T47D (cell line): ENCODE data around the gene AUTS2.

Experiments used
- DNase-seq, 2 experiments: peaks; one replicate each; pipeline versions ENCODE4 v3.0.0 to v3.0.0-alpha.2; 2011 to 2012; ENCODE audit warnings: low read depth in 1 of 2, low spot score in 1 of 2
- JUND ChIP-seq: IDR thresholded peaks from 2 replicates; pipeline ENCODE4 v1.6.1; 2012; ENCODE audit warnings: low read depth
- in situ Hi-C: cut with HindIII; loops from 2 replicates; pipeline ENCODE4 v1.10.0; 2016; ENCODE audit warnings: low sequenced_read_pairs, low pct_unique_long_range_greater_than_20kb

AUTS2 gene

GRCh38 chr7:70156057-70156456 lies 557.8 kb downstream of the AUTS2 start:
- in situ Hi-C loops: no loop called here
- peak in 1 of 2 experiments; percentile 30 for DNase-seq
- no peak for TF ChIP-seq JUND

GRCh38 chr7:70159121-70159520 lies 560.8 kb downstream of the AUTS2 start:
- in situ Hi-C loops: no loop called here
- no peak for TF ChIP-seq JUND
- DNase-seq: no peak

- no peak for TF ChIP-seq JUND
- in situ Hi-C loops: no loop called here
- DNase-seq: no peak
Observed at GRCh38 chr7:70165477-70166170, 567.3 kb downstream of the AUTS2 start.

- in situ Hi-C loops: no loop called here
- DNase-seq: no peak
- no peak for TF ChIP-seq JUND
Observed at GRCh38 chr7:70171369-70171920, 573.2 kb downstream of the AUTS2 start.

GRCh38 chr7:70177166-70177565 lies 578.9 kb downstream of the AUTS2 start:
- in situ Hi-C loops: no loop called here
- no peak for DNase-seq
- TF ChIP-seq JUND: no peak

- no peak for TF ChIP-seq JUND
- in situ Hi-C loops: no loop called here
- DNase-seq: no peak
Observed at GRCh38 chr7:70178211-70178610, 579.9 kb downstream of the AUTS2 start.

GRCh38 chr7:70178787-70179186 lies 580.5 kb downstream of the AUTS2 start:
- peak in 1 of 2 experiments; percentile 71 for DNase-seq
- no peak for TF ChIP-seq JUND
- in situ Hi-C loops: no loop called here

GRCh38 chr7:70182521-70182920 lies 584.2 kb downstream of the AUTS2 start:
- in situ Hi-C loops: no loop called here
- DNase-seq: no peak

GRCh38 chr7:70183278-70183677 lies 585.0 kb downstream of the AUTS2 start:
- DNase-seq: no peak
- in situ Hi-C loops: no loop called here

More at GRCh38 chr7:70182521-70182920, 584.2 kb downstream of the AUTS2 start:
- TF ChIP-seq JUND: no peak

GRCh38 chr7:70188901-70189650 lies 590.8 kb downstream of the AUTS2 start:
- TF ChIP-seq JUND: no peak
- no peak for DNase-seq
- in situ Hi-C loops: no loop called here

More at GRCh38 chr7:70183278-70183677, 585.0 kb downstream of the AUTS2 start:
- TF ChIP-seq JUND: no peak

- no peak for TF ChIP-seq JUND
- no peak for DNase-seq
- in situ Hi-C loops: no loop called here
Observed at GRCh38 chr7:70189776-70190175, 591.5 kb downstream of the AUTS2 start.

GRCh38 chr7:70190281-70190680 lies 592.0 kb downstream of the AUTS2 start:
- DNase-seq: no peak
- no peak for TF ChIP-seq JUND
- in situ Hi-C loops: no loop called here

- no peak for TF ChIP-seq JUND
- in situ Hi-C loops: no loop called here
- peak in 1 of 2 experiments; percentile 67 for DNase-seq
Observed at GRCh38 chr7:70193514-70193913, 595.2 kb downstream of the AUTS2 start.
